DOHH2 (cell line): Measurements from ENCODE around the gene KAT2B.

ENCODE experiments used
- H3F3A ChIP-seq: fragments of 200-600 bp; sonication (generic), shearing (Covaris generic); 2 replicates; pipeline ENCODE4 v1.6.0; 2016; ENCODE audit warnings: antibody characterized with exemption, mild to moderate bottlenecking; ENCODE audit not compliant: control insufficient read depth, insufficient read depth
- H3K27ac ChIP-seq: fragments of 200-600 bp; sonication (generic); 2 replicates; pipeline ENCODE4 v1.5.1; 2014; ENCODE audit warnings: low read depth, mild to moderate bottlenecking, low read length, moderate library complexity
- H3K27me3 ChIP-seq: fragments of 200-600 bp; sonication (generic); 2 replicates; pipeline ENCODE4 v1.6.1; 2014; ENCODE audit warnings: mild to moderate bottlenecking, low read length, mixed read lengths; ENCODE audit not compliant: control insufficient read depth
- H3K36me3 ChIP-seq: fragments of 200-600 bp; sonication (generic); 2 replicates; pipeline ENCODE4 v1.6.1; 2014; ENCODE audit warnings: mild to moderate bottlenecking, low read length, moderate library complexity, mixed read lengths; ENCODE audit not compliant: control insufficient read depth
- H3K4me1 ChIP-seq: fragments of 200-600 bp; sonication (generic); 2 replicates; pipeline ENCODE4 v1.6.1; 2014; ENCODE audit warnings: mild to moderate bottlenecking, low read length, mixed read lengths; ENCODE audit not compliant: control insufficient read depth
- H3K4me2 ChIP-seq: fragments of 200-600 bp; sonication (generic); 2 replicates; pipeline ENCODE4 v1.6.0; 2014; ENCODE audit warnings: mild to moderate bottlenecking, low read length, moderate library complexity
- H3K4me3 ChIP-seq: fragments of 200-600 bp; sonication (generic); 2 replicates; pipeline ENCODE4 v1.5.1; 2014; ENCODE audit warnings: mild to moderate bottlenecking, low read length, mixed read lengths
- H3K79me2 ChIP-seq: fragments of 200-600 bp; sonication (generic); 2 replicates; pipeline ENCODE4 v1.6.1; 2014; ENCODE audit warnings: mild to moderate bottlenecking, low read length, mixed read lengths; ENCODE audit not compliant: control insufficient read depth
- H3K9me2 ChIP-seq: fragments of 200-600 bp; sonication (generic); replicated peaks from 2 replicates; pipeline ENCODE4 v1.6.1; 2014; ENCODE audit warnings: mild to moderate bottlenecking, low read length, mixed read lengths; ENCODE audit not compliant: control insufficient read depth
- H3K9me3 ChIP-seq: fragments of 200-600 bp; sonication (generic); 2 replicates; pipeline ENCODE4 v1.6.1; 2014; ENCODE audit warnings: antibody characterized with exemption, low read length, mixed read lengths; ENCODE audit not compliant: control insufficient read depth, insufficient read depth
- H4K20me1 ChIP-seq: fragments of 200-600 bp; sonication (generic); 2 replicates; pipeline ENCODE4 v1.6.0; 2014; ENCODE audit warnings: low read depth, mild to moderate bottlenecking, antibody characterized with exemption, low read length, moderate library complexity; ENCODE audit not compliant: control insufficient read depth, insufficient read depth
- CTCF ChIP-seq: fragments of 200-600 bp; sonication (generic); IDR thresholded peaks from one replicate; pipeline ENCODE4 v1.5.1; 2014; ENCODE audit warnings: antibody characterized with exemption, mild to moderate bottlenecking, low read depth, low read length; ENCODE audit not compliant: poor library complexity, severe bottlenecking
- EZH2phosphoT487 ChIP-seq: fragments of 200-600 bp; sonication (generic); IDR thresholded peaks from 2 replicates; pipeline ENCODE4 v1.6.1; 2017; ENCODE audit warnings: borderline replicate concordance, mild to moderate bottlenecking, antibody characterized with exemption, low read length, moderate library complexity, mixed read lengths

Gene KAT2B

DNA sequence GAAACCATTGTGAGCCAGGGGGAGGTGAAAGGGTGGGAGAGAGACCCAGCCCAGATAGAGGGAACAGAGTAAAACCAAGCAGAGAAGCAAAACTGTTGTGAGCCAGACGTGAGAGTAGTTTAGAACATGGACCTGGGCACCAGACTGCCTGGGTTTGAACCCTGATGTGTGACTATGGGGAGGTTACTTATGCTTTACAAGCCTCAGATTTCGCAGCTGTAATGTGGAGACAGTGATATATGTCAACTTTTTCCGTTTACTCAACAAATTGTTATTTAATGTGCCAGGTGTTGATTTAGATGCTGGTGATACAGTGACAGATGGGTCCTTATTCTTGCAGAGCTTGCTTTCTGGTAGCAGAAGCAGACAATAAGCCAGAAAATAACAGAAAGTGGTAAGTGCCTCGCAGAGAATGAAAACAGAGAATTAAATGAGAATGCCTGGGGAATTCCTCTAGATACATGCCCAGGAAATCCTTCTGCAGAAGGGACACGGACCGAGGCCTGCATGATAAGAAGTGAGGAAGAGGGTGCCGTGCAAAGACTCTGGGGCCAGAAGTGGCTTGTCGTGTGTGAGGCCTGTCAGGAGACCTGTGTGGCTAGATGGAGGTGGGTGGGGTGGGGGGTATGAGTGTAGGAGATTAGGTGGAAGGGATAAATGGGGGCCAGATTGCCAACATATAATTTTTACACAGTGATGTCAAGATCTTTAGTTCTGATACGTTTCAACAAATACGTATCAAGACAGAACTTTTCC lies 15.0 kb downstream of the KAT2B start:
- no peaks in the 10 kb centered on the region for H3K9me2 ChIP-seq
- TF ChIP-seq CTCF: no peak
- TF ChIP-seq EZH2phosphoT487: no peak
- H3F3A ChIP-seq: no peaks in the 10 kb centered on the region
- H3K4me1 ChIP-seq: peaks cover 13% of the 10 kb centered on the region
- H3K4me2 ChIP-seq: no peak overlapping the region
- H3K9me3 ChIP-seq: no peaks in the 10 kb centered on the region
- H3K36me3 ChIP-seq: no peaks in the 10 kb centered on the region
- H3K27ac ChIP-seq: no peak overlapping the region
- H3K27me3 ChIP-seq: no peaks in the 10 kb centered on the region
- no peak overlapping the region for H3K4me3 ChIP-seq
- no peaks in the 10 kb centered on the region for H4K20me1 ChIP-seq
- H3K79me2 ChIP-seq: peaks cover 61% of the 10 kb centered on the region

DNA sequence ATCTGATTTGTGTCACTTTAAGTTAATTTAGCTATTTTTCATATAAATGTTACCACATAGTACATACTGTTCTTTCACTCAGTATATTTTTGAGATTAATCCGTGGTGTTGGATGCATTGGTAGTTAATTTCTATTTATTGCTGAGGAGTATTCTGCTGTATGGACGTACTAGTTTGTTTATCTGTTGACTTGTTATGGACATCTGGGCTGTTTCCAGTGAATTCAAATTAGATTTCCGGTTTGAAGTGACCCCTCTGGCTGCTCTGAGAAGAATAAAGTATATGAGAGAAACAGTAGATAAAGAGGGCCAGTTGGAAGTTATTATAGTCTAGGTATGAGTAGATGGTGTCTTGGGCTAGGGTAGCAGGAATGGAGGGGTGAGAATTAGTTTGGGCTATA lies 15.6 kb downstream of the KAT2B start:
- Histone ChIP-seq H3K27me3 (no peaks in the 10 kb centered on the region), H3K4me1 (peaks cover 13% of the 10 kb centered on the region), H3F3A (no peaks in the 10 kb centered on the region), H3K27ac (no peak overlapping the region), H3K36me3 (no peaks in the 10 kb centered on the region), H3K4me2 (no peak overlapping the region), H3K9me3 (no peaks in the 10 kb centered on the region), H3K9me2 (no peaks in the 10 kb centered on the region), H3K79me2 (peaks cover 57% of the 10 kb centered on the region), H3K4me3 (no peak overlapping the region), H4K20me1 (no peaks in the 10 kb centered on the region)
- TF ChIP-seq EZH2phosphoT487: no peak
- TF ChIP-seq CTCF: no peak

DNA sequence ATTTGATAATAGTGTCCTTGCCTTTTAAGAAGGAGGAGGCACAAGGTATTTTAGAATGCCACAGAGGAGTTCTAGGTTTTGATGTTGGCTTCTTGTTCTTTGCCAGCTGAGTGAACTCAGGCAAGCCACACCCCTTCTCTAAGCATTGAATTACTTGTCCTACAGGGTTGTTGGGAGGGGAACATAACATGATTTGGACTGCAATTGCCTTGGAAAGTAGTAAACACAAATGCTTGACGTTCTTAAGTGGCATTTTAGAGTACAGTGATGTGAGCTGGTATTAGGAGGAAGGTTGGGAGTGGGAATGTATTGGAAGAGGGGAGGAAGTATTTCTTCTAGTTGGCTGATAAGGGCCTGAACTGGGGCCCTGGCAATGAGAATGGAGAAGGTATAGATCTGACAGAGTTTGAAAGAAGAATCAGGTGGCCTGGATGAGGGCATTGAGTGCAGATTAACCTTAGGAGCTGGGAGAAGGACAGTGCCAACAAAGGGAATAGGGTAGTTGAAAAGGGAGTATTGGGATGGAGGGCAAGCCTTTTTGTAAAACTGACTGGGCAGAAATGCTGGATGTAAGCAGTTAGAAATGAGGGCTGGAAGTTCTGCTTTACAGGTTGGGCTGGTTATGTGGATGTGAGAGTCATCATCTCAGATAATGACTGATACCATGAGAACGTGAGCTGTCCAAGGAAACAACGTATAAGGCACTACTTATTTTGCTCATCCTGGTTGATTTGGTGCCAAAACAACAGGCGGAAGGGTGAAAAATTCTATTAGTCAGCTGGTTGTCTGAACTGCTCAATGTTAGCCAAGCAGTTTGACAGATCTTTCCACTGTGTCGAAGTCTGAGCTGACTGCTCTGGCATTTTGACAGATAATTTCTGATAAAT lies 16.7 kb downstream of the KAT2B start:
- Histone ChIP-seq H3K27me3 (no peaks in the 10 kb centered on the region), H3K27ac (no peak overlapping the region), H3F3A (no peaks in the 10 kb centered on the region), H3K9me3 (no peaks in the 10 kb centered on the region), H3K36me3 (no peaks in the 10 kb centered on the region), H3K79me2 (peaks cover 55% of the 10 kb centered on the region), H3K4me1 (peaks cover 17% of the 10 kb centered on the region), H3K4me3 (no peak overlapping the region), H3K9me2 (no peaks in the 10 kb centered on the region), H3K4me2 (no peak overlapping the region), H4K20me1 (no peaks in the 10 kb centered on the region)
- TF ChIP-seq EZH2phosphoT487 (no peak), CTCF (no peak)
